SK-N-MC (cell line): ENCODE data around the gene ASIC2.

Experiments used
- DNase-seq: peaks from one replicate; pipeline ENCODE4 v3.0.0-alpha.2; 2011; ENCODE audit warnings: low read depth, low spot score
- H3K27ac ChIP-seq: fragments of 200-600 bp; sonication (generic); 2 replicates; pipeline ENCODE4 v1.5.1; 2016; ENCODE audit warnings: mixed run types
- H3K36me3 ChIP-seq: fragments of 200-600 bp; sonication (generic); 2 replicates; pipeline ENCODE4 v1.6.1; 2017; ENCODE audit warnings: antibody characterized with exemption, low read length, mixed read lengths; ENCODE audit not compliant: insufficient read depth
- H3K4me3 ChIP-seq: fragments of 200-600 bp; sonication (generic); 2 replicates; pipeline ENCODE4 v1.5.1; 2016
- H3K9ac ChIP-seq: fragments of 200-600 bp; sonication (generic); 2 replicates; pipeline ENCODE4 v1.8.0; 2017; ENCODE audit warnings: mixed run types, mixed read lengths; ENCODE audit not compliant: insufficient read length
- H3K9me3 ChIP-seq: fragments of 200-600 bp; sonication (generic); 2 replicates; pipeline ENCODE4 v1.6.1; 2017; ENCODE audit warnings: low read depth, mild to moderate bottlenecking, antibody characterized with exemption, low read length, moderate library complexity, mixed read lengths
- EZH2 ChIP-seq: fragments of 200-600 bp; sonication (generic); IDR thresholded peaks from one replicate; pipeline ENCODE4 v1.6.1; 2017; ENCODE audit warnings: antibody characterized with exemption
- FOXP2 ChIP-seq: optimal IDR thresholded peaks from 2 replicates; pipeline ENCODE3; 2011; ENCODE audit warnings: mild to moderate bottlenecking, moderate library complexity; ENCODE audit not compliant: insufficient read depth; ENCODE audit errors: extremely low read length, control extremely low read depth
- POLR2AphosphoS5 ChIP-seq: IDR thresholded peaks from 2 replicates; pipeline ENCODE4 v1.6.1; 2012; ENCODE audit warnings: mild to moderate bottlenecking, low read depth, low read length, borderline replicate concordance

ASIC2 gene

DNA sequence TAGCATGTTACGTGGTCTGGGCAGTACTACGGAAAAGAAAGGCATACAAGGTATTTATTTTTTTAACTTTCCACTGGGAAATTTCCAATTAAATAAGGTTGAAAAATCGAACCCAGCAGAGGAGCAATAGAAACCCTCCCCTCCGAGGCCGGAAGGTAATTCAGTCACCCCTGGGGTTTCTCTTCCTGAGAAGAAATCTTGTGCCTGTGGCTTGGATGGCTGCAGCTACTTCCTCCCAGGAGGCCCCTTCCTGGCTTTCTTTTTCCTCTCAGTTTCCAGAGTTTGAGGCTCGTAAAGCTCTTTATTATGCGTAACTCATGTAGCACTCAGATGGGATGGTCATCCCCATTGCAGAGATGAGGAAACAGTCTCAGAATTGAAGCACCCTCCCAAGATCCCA, 140.3 kb downstream of the ASIC2 start:
- TF ChIP-seq FOXP2 = no peak
- no peak for TF ChIP-seq EZH2
- no peak; the same call in 1 of the 2 replicates for TF ChIP-seq POLR2AphosphoS5

DNA sequence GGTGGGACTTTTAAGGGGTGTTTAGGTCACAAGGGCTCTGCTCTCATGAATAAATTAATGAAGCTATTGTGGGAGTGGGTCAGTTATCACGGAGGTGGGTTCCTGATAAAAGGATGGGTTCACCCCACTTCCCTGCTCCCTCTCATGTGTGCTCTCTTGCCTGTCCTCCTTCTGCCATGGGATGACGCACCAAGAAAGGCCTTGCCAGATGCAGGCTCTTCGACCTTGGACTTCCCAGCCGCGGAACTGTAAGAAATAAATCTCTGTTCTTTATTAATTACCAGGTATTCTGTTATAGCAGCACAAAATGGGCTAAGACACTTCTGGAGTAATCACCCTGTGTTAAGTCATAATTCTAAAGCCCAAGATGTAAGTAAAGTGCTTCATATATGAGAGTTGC, 141.5 kb downstream of the ASIC2 start:
- no peak overlapping the region for H3K27ac ChIP-seq
- H3K9me3 ChIP-seq = no peaks in the 10 kb centered on the region
- H3K36me3 ChIP-seq = no peaks in the 10 kb centered on the region
- DNase-seq = no peak
- H3K9ac ChIP-seq = no peak overlapping the region
- no peak overlapping the region for H3K4me3 ChIP-seq
- TF ChIP-seq EZH2 (no peak), POLR2AphosphoS5 (no peak), FOXP2 (no peak)

More for the DNA sequence above, 140.3 kb downstream of the ASIC2 start:
- H3K36me3 ChIP-seq = no peaks in the 10 kb centered on the region
- peak overlapping the region; percentile 48 for H3K4me3 ChIP-seq
- H3K9ac ChIP-seq = no peak overlapping the region
- H3K27ac ChIP-seq = no peak overlapping the region
- H3K9me3 ChIP-seq = no peaks in the 10 kb centered on the region
- peak; percentile 63 for DNase-seq

DNA sequence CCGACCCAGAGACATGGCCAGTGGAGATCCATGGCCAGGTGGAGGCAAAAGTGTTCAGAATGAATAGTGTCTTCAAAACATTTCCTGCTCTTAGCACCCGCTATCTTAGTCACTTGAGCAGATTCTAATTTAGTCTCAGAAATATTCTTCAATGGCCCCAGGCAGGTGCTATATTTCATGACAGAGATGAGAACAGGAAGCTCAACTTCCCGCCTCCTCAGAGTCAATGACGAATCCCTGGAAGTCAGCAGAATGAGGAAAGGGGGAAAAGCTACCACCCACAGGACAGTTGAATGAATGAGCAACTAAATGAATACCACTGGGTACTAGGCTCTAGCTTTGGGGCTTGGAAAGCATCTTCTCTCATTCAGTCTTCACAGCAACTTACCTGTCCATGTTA, 147.2 kb downstream of the ASIC2 start:
- H3K9ac ChIP-seq = no peak overlapping the region
- TF ChIP-seq EZH2 (no peak), POLR2AphosphoS5 (peak; percentile 12; the same call in 1 of the 2 replicates), FOXP2 (no peak)

DNA sequence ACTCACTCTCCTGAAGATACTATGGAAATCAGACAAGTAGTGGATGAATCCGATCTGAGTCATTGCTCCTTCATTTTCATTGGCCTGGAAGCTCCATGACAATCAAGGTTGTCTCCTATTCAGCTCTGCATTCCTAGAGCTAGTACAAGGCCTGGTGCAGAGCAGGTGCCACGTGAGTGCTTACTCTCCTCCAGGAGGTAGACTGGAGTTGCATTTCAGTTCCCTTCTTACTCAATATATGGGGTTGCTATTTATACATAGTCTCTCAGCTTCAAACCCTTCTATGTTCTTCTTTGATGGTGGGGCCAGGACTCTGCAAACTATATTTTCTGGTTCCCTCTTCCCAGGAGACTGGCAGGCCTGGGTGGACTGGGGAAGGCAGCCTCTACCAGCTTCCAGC, 148.3 kb downstream of the ASIC2 start:
- TF ChIP-seq POLR2AphosphoS5 (no peak), EZH2 (no peak), FOXP2 (no peak)
- H3K9me3 ChIP-seq = no peaks in the 10 kb centered on the region
- H3K36me3 ChIP-seq = no peaks in the 10 kb centered on the region

More for the DNA sequence above, 147.2 kb downstream of the ASIC2 start:
- Histone ChIP-seq H3K36me3 (no peaks in the 10 kb centered on the region), H3K27ac (no peak overlapping the region), H3K4me3 (no peak overlapping the region), H3K9me3 (no peaks in the 10 kb centered on the region)
- no peak for DNase-seq

DNA sequence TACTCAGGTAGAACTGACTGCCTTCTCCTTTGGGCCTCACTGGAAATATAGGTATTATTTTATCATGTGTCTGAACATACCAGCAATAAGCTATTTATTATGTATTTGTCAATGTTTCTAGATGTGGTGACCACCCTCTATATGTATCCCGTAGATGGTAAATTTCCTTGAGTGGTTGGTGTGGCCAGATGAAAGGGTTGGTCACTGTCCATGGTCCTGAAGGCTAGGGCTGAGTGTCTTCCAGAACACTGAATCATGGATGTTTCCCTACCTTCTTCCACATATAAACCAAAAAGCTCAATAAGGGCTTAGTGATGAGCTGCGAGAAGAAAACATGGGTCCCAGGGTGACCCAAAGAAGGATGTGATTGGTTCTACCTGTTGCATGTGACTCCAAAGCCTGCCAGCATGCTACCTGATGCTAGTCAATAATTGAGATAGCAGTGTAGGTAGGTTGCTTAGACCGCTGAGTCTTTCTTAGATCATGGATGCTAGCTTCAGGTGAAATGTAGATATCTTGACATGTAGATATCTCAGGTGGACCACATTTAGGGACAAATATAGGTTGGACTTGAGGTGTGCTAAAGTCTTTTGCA, 150.3 kb downstream of the ASIC2 start:
- Histone ChIP-seq H3K9ac (no peak overlapping the region), H3K9me3 (no peaks in the 10 kb centered on the region), H3K27ac (no peak overlapping the region), H3K4me3 (no peak overlapping the region), H3K36me3 (no peaks in the 10 kb centered on the region)
- TF ChIP-seq POLR2AphosphoS5 (no peak), EZH2 (no peak), FOXP2 (no peak)
- no peak for DNase-seq

More for the DNA sequence above, 148.3 kb downstream of the ASIC2 start:
- no peak overlapping the region for H3K27ac ChIP-seq
- no peak overlapping the region for H3K9ac ChIP-seq
- no peak for DNase-seq
- no peak overlapping the region for H3K4me3 ChIP-seq

DNA sequence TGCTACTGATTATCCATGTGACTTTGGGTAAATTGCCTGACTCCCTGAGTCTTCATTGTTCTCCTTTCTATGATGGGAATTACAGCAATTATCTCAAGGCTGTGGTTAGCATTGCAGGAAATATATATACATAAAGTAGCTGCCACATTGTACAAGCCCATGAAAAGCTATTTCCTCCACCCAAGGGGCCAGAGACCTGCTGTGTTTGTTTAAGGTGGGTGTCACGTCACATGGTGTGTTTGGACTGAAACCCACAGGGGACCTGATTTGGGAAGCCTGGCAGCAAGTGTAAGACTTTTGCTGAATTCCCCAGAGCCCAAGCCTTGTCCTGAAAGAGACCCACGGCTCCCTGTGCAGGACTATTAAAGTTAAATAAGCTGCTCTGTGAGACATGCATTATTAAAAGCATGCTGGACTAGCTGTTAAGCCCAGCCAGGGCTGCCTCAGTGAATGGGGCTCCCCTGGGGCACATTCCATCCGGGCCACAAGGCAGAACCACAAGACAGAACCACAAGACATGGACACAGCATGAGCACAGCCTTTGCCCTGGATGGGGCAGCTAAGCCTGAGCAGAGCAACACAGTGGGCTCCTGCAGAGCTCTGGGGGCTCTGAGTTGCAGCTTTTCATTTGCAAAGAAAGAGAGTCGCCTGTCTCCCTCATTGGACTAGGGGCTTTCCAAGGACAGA, 152.5 kb downstream of the ASIC2 start:
- peak; percentile 88 for DNase-seq
- Histone ChIP-seq H3K27ac (peak overlapping the region; percentile 46; the same call in 1 of the 2 replicates), H3K9ac (no peak overlapping the region), H3K9me3 (no peaks in the 10 kb centered on the region), H3K36me3 (no peaks in the 10 kb centered on the region), H3K4me3 (peak overlapping the region; percentile 35; the same call in 1 of the 2 replicates)
- TF ChIP-seq EZH2 (no peak), POLR2AphosphoS5 (peak; percentile 53; the same call in 1 of the 2 replicates), FOXP2 (peak; percentile 53)

DNA sequence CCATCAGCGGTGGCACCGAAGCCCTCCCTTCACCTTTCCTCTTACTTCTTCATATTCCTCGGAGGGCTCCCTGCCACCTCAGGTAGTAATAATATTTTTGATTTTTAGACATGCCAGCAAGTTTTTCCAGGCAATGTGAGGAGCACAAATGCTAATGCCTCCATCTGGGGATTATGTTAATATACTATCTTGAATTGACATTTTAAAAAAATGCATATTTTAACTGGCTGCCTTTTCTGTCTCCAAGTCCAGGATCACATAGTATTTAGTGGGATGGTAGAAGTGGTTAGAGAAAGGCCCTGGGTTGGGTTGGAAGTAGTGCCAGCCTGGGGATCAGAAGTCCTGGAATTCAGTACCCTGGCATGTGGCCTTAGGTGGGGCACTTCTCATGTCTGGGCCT, 154.5 kb downstream of the ASIC2 start:
- no peak overlapping the region for H3K27ac ChIP-seq
- TF ChIP-seq FOXP2 (no peak), EZH2 (no peak), POLR2AphosphoS5 (no peak)
- no peaks in the 10 kb centered on the region for H3K36me3 ChIP-seq
- no peak for DNase-seq
- H3K4me3 ChIP-seq = no peak overlapping the region
- no peaks in the 10 kb centered on the region for H3K9me3 ChIP-seq
- no peak overlapping the region for H3K9ac ChIP-seq

DNA sequence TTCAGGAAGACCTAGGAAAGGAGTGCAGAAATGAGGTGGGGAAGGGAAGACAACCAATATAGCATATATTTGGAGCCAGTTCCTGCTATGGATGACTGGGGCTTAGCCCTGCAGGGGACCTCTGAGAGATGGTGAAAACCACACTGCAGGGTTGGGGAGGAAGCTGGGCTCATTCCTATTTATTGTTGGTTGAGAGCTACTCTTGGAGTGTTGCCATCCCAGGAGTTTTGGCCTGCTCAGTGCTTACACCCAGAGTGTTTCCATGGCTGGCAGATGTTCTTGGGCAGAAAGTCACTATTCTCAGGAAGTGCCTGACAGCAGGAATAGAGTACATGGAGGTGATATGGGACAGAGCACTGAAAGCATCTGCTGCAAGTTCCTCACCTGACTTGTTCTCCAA, 155.7 kb downstream of the ASIC2 start:
- peak overlapping the region; percentile 36; the same call in 1 of the 2 replicates for H3K4me3 ChIP-seq
- peak overlapping the region; percentile 40; the same call in 1 of the 2 replicates for H3K27ac ChIP-seq
- no peaks in the 10 kb centered on the region for H3K36me3 ChIP-seq
- no peak overlapping the region for H3K9ac ChIP-seq
- TF ChIP-seq POLR2AphosphoS5 (no peak), FOXP2 (no peak), EZH2 (no peak)
- DNase-seq = no peak
- no peaks in the 10 kb centered on the region for H3K9me3 ChIP-seq

DNA sequence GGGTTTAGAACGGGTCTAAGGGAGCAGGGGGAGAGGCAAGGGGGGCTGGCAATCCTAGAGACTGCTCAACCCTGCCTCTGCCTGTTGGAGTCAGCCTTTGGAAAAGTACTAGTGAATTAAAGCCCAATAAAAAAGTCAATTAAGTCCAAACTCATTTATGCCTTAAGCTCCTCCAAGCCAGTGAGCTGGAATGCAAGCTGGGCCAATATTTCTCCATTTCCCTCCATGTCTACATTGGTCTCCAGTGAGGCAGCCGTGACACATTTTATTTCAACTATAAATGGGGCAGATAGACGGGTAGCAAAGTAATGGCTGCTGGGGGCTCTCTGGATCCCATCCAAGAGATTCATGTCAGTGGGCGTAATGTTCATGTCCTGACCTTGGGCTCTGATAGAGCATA, 157.4 kb downstream of the ASIC2 start:
- no peaks in the 10 kb centered on the region for H3K9me3 ChIP-seq
- H3K4me3 ChIP-seq = no peak overlapping the region

More for the DNA sequence above, 157.4 kb downstream of the ASIC2 start:
- Histone ChIP-seq H3K9ac (no peak overlapping the region), H3K36me3 (no peaks in the 10 kb centered on the region), H3K27ac (no peak overlapping the region)
- TF ChIP-seq FOXP2 (no peak), EZH2 (no peak), POLR2AphosphoS5 (no peak)
- DNase-seq = no peak
